Stomach (tissue), 9 donors: Measurements from ENCODE around the gene MRPL9. TPM values are rescaled to one million over a fixed set of nuclear protein-coding genes. Genes with fewer than 3 reads are reported as not detected.
A peak's percentile ranks its signal among the peaks of the same experiment; 100 is the strongest.

Experiments
- DNase-seq, 2 donors: peaks; one replicate each; pipeline versions ENCODE4 v3.0.0 to v3.0.0-alpha.2; 2013 to 2019
- H3K27ac ChIP-seq, 5 donors: fragments of 200-600 bp in 4 of 5; sonication (generic) in 4 of 5; one replicate each; pipeline ENCODE4 v1.5.1; 2013 to 2019; ENCODE audit warnings: mild to moderate bottlenecking in 1 of 5, moderate library complexity in 1 of 5
- H3K27me3 ChIP-seq, 3 donors: fragments of 200-600 bp; sonication (generic); one replicate each; pipeline ENCODE4 v1.5.1; 2017 to 2019; ENCODE audit warnings: mixed run types in 1 of 3
- H3K36me3 ChIP-seq, 4 donors: fragments of 200-600 bp; sonication (generic); 1 replicate in 3 of 4; 2 replicates in 1 of 4; pipeline ENCODE4 v1.5.1; 2016 to 2019
- H3K4me1 ChIP-seq, 4 donors: fragments of 200-600 bp; sonication (generic); one replicate each; pipeline ENCODE4 v1.5.1; 2016 to 2019
- H3K4me3 ChIP-seq, 4 donors: fragments of 200-600 bp; sonication (generic) in 3 of 4; one replicate each; pipeline ENCODE4 v1.5.1; 2016 to 2019; ENCODE audit warnings: mild to moderate bottlenecking in 1 of 4
- H3K9me3 ChIP-seq, 4 donors: fragments of 200-600 bp; sonication (generic); one replicate each; pipeline ENCODE4 v1.5.1; 2016 to 2019
- CTCF ChIP-seq, 7 experiments: fragments of 450-650 bp in 4 of 7; fragments of 200-600 bp in 3 of 7; sonication (generic) in 3 of 7; IDR thresholded peaks; one replicate each; pipeline ENCODE4 v1.5.1; 2016 to 2019; ENCODE audit warnings: antibody characterized with exemption in 7 of 7, control low read depth in 2 of 7, mild to moderate bottlenecking in 1 of 7
- EP300 ChIP-seq: sonication (generic); formaldehyde crosslinking; IDR thresholded peaks from one replicate; pipeline ENCODE4 v1.6.1; 2017; ENCODE audit warnings: antibody characterized with exemption
- POLR2A ChIP-seq, 4 donors: fragments of 450-650 bp; IDR thresholded peaks; one replicate each; pipeline ENCODE4 v1.6.1; 2016; ENCODE audit warnings: antibody characterized with exemption in 4 of 4, control low read depth in 2 of 4, mild to moderate bottlenecking in 1 of 4, moderate library complexity in 1 of 4
- POLR2AphosphoS5 ChIP-seq, 3 donors: sonication (generic); formaldehyde crosslinking; IDR thresholded peaks; one replicate each; pipeline ENCODE4 v1.6.1; 2016; ENCODE audit warnings: antibody characterized with exemption in 3 of 3
- WGBS, 5 donors: extraction: QIAGEN DNeasy Blood & Tissue Kit in 3 of 5; methylation state at CpG; one replicate each; pipeline versions ENCODE4 v1.1.5 to v1.1.7; 2013 to 2018; 5-methylcytosine and 5-hydroxymethylcytosine counted together
- intact Hi-C: fragments of 100-400 bp; cut with DNase I; formaldehyde crosslinking; loops from one replicate; pipeline ENCODE4 v1.15.1; 2023; ENCODE audit warnings: low total_unique reads
- polyA plus RNA-seq, 3 donors: library from polyadenylated mRNA; stranded (reverse); fragments of 200-250 nt; gene quantifications; one replicate each; pipeline ENCODE4 v1.2.3, GENCODE V29; 2013
- total RNA-seq, 5 donors: library from RNA; depleted of rRNA; stranded (reverse); fragments of >200 nt; gene quantifications; one replicate each; pipeline versions ENCODE4 v1.1.0 to v1.2.3, GENCODE V29; 2014 to 2016
- donor health status: healthy with polysubstance abuse.
- donor health status: Bipolar disorder and iron deficiency.
- donor health status: healthy.

Gene MRPL9
- total and polyA plus RNA-seq, 8 donors = 19.8 to 246 (median 69.6) TPM

GRCh38 chr1:151720554-151720953 is 42.7 kb downstream of the MRPL9 start:
- H3K36me3 ChIP-seq = no peaks in the 10 kb centered on the region
- intact Hi-C loops = no loop called here
- H3K27me3 ChIP-seq = peaks cover 0 to 44% (median 24%) of the 10 kb centered on the region in 3 donors
- peak overlapping the region; percentile 53 to 69 (median 58) for H3K4me3 ChIP-seq
- H3K4me1 ChIP-seq = peaks cover 28 to 46% (median 38%) of the 10 kb centered on the region in 4 donors
- TF ChIP-seq CTCF (IDR thresholded peaks at IDR 0.05) (no peak), POLR2A (IDR thresholded peaks at IDR 0.05) (no peak), EP300 (no peak), POLR2AphosphoS5 (IDR thresholded peaks at IDR 0.05) (no peak)
- WGBS, 5 donors = 7 to 12% (median 8%) methylated on average over 5 of the region's 5 CpGs
- H3K9me3 ChIP-seq = no peaks in the 10 kb centered on the region
- DNase-seq = peak; percentile 26 to 67
- H3K27ac ChIP-seq = peak overlapping the region; percentile 55 to 85 (median 77)

GRCh38 chr1:151720125-151720524 is 43.2 kb downstream of the MRPL9 start:
- WGBS, 5 donors = 20 to 36% (median 27%) methylated on average over 1 of the region's 1 CpG
- intact Hi-C loops = no loop called here

GRCh38 chr1:151718666-151719065 is 44.6 kb downstream of the MRPL9 start:
- Histone ChIP-seq H3K4me1 (peaks cover 28 to 46% (median 38%) of the 10 kb centered on the region in 4 donors), H3K9me3 (no peaks in the 10 kb centered on the region), H3K27me3 (peaks cover 0 to 58% (median 25%) of the 10 kb centered on the region in 3 donors), H3K27ac (no peak overlapping the region), H3K36me3 (no peaks in the 10 kb centered on the region), H3K4me3 (no peak overlapping the region)
- TF ChIP-seq EP300 (no peak), POLR2AphosphoS5 (IDR thresholded peaks at IDR 0.05) (no peak), CTCF (IDR thresholded peaks at IDR 0.05) (no peak), POLR2A (IDR thresholded peaks at IDR 0.05) (no peak)
- intact Hi-C loops = no loop called here
- WGBS, 5 donors = 69 to 87% (median 86%) methylated on average over 4 of the region's 4 CpGs
- DNase-seq = no peak

More at GRCh38 chr1:151720125-151720524, 43.2 kb downstream of the MRPL9 start:
- H3K36me3 ChIP-seq = no peaks in the 10 kb centered on the region
- peak overlapping the region in 4 of 5 donors; percentile 55 to 85 (median 80) for H3K27ac ChIP-seq
- H3K27me3 ChIP-seq = peaks cover 0 to 48% (median 25%) of the 10 kb centered on the region in 3 donors
- H3K9me3 ChIP-seq = no peaks in the 10 kb centered on the region
- DNase-seq = no peak
- H3K4me3 ChIP-seq = peak overlapping the region in 3 of 4 donors; percentile 53 to 69 (median 61)
- peaks cover 28 to 46% (median 38%) of the 10 kb centered on the region in 4 donors for H3K4me1 ChIP-seq
- TF ChIP-seq POLR2A (IDR thresholded peaks at IDR 0.05) (no peak), EP300 (no peak), POLR2AphosphoS5 (IDR thresholded peaks at IDR 0.05) (no peak)

GRCh38 chr1:151718011-151718431 is 45.3 kb downstream of the MRPL9 start:
- Histone ChIP-seq H3K27me3 (peaks cover 0 to 51% (median 25%) of the 10 kb centered on the region in 3 donors), H3K36me3 (no peaks in the 10 kb centered on the region), H3K4me1 (peaks cover 28 to 46% (median 38%) of the 10 kb centered on the region in 4 donors), H3K4me3 (no peak overlapping the region), H3K9me3 (no peaks in the 10 kb centered on the region), H3K27ac (no peak overlapping the region)
- 29 to 48% (median 40%) methylated on average over 4 of the region's 4 CpGs for WGBS, 5 donors
- no peak for DNase-seq
- intact Hi-C loops = no loop called here
- TF ChIP-seq CTCF (IDR thresholded peaks at IDR 0.05) (no peak), POLR2AphosphoS5 (IDR thresholded peaks at IDR 0.05) (no peak), POLR2A (IDR thresholded peaks at IDR 0.05) (no peak), EP300 (no peak)
